ENCODE results near the gene AGMAT. TPM values are rescaled to one million over a fixed set of nuclear protein-coding genes. Genes with fewer than 3 reads are reported as not detected.
A peak's percentile ranks its signal among the peaks of the same experiment; 100 is the strongest.

The AGMAT gene
- total and polyA plus RNA-seq, 2 of the 13 experiments (the other 11 are each of a cell fraction or from before 2014, with no cell fraction given): 59.1 to 174 TPM

DNA sequence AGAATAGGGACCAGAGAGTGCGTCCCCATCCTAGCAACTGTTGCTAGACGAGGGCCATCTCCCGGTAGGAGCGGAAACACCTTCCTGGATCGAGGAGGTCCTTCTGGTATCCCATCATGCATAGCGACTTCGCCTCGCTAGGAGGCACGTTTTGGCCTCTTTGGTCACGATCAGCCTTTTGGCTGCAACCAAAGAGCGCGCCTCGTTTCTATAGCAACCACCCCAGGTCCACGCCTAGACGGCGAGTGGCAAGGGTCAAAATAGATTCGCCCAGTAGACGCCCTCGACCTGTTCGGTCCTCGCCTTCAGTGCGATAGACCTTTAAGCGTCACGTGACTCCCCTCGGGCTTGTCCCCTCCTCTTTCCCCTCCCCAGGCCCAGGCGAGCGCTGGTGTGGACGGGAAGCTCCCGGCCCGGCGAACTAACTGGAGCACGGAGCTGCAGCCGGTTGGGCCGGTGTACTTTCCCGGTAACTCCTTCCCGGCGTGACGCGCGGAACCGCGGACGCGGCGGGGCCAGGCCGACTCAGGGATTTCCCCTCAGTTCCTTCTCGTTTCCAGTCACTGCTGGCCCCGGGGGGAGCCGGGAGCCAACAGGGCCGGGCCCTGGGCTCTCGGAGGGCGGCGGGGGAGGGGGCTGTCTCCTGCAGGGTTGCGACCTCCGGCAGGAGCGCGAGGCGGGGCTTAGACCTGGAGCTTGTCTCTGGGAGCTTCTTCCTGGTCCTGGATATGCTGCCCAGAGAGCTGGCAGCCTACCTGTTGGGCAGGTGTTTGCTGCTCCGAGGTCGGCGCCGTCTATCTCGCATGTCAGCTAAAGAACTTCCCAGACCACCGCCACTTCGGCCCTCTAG is 58.1 kb downstream of the AGMAT start, which contains the start of gene DNAJC16 (continued):
- TF ChIP-seq ZSCAN9 (CRISPR knock-in tag; IDR thresholded peaks at IDR 0.05; ENCODE audit: borderline replicate concordance) (no peak; the same call in 1 of the 2 replicates), ZNF790 (CRISPR knock-in tag; IDR thresholded peaks at IDR 0.05; ENCODE audit: borderline replicate concordance) (no peak), ZBTB7B (CRISPR knock-in tag; IDR thresholded peaks at IDR 0.05) (peak; percentile 64; the same call in 1 of the 2 replicates), PCBP2 (optimal IDR thresholded peaks at IDR 0.05; ENCODE audit: low read depth, low read length, poor library complexity, severe bottlenecking) (no peak), RFX3 (CRISPR knock-in tag; IDR thresholded peaks at IDR 0.05) (peak; percentile 97), SP140L (CRISPR knock-in tag; IDR thresholded peaks at IDR 0.05; ENCODE audit: borderline replicate concordance) (no peak), NFE2L2 (IDR thresholded peaks at IDR 0.05; ENCODE audit: low read length) (no peak), TEAD2 (CRISPR knock-in tag; IDR thresholded peaks at IDR 0.05) (no peak), ZFP36 (IDR thresholded peaks at IDR 0.05; ENCODE audit: borderline replicate concordance, low read depth, low read length, partially characterized antibody) (no peak), ZNF383 (CRISPR knock-in tag; IDR thresholded peaks at IDR 0.05; ENCODE audit: borderline replicate concordance) (no peak; the same call in 1 of the 2 replicates), ZNF224 (CRISPR knock-in tag; IDR thresholded peaks at IDR 0.05) (no peak; the same call in 1 of the 2 replicates)
- TF ChIP-seq, protein P1, sequence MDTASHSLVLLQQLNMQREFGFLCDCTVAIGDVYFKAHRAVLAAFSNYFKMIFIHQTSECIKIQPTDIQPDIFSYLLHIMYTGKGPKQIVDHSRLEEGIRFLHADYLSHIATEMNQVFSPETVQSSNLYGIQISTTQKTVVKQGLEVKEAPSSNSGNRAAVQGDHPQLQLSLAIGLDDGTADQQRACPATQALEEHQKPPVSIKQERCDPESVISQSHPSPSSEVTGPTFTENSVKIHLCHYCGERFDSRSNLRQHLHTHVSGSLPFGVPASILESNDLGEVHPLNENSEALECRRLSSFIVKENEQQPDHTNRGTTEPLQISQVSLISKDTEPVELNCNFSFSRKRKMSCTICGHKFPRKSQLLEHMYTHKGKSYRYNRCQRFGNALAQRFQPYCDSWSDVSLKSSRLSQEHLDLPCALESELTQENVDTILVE (CRISPR knock-in tag; IDR thresholded peaks at IDR 0.05): peak; percentile 98
- TF ChIP-seq, protein P2, sequence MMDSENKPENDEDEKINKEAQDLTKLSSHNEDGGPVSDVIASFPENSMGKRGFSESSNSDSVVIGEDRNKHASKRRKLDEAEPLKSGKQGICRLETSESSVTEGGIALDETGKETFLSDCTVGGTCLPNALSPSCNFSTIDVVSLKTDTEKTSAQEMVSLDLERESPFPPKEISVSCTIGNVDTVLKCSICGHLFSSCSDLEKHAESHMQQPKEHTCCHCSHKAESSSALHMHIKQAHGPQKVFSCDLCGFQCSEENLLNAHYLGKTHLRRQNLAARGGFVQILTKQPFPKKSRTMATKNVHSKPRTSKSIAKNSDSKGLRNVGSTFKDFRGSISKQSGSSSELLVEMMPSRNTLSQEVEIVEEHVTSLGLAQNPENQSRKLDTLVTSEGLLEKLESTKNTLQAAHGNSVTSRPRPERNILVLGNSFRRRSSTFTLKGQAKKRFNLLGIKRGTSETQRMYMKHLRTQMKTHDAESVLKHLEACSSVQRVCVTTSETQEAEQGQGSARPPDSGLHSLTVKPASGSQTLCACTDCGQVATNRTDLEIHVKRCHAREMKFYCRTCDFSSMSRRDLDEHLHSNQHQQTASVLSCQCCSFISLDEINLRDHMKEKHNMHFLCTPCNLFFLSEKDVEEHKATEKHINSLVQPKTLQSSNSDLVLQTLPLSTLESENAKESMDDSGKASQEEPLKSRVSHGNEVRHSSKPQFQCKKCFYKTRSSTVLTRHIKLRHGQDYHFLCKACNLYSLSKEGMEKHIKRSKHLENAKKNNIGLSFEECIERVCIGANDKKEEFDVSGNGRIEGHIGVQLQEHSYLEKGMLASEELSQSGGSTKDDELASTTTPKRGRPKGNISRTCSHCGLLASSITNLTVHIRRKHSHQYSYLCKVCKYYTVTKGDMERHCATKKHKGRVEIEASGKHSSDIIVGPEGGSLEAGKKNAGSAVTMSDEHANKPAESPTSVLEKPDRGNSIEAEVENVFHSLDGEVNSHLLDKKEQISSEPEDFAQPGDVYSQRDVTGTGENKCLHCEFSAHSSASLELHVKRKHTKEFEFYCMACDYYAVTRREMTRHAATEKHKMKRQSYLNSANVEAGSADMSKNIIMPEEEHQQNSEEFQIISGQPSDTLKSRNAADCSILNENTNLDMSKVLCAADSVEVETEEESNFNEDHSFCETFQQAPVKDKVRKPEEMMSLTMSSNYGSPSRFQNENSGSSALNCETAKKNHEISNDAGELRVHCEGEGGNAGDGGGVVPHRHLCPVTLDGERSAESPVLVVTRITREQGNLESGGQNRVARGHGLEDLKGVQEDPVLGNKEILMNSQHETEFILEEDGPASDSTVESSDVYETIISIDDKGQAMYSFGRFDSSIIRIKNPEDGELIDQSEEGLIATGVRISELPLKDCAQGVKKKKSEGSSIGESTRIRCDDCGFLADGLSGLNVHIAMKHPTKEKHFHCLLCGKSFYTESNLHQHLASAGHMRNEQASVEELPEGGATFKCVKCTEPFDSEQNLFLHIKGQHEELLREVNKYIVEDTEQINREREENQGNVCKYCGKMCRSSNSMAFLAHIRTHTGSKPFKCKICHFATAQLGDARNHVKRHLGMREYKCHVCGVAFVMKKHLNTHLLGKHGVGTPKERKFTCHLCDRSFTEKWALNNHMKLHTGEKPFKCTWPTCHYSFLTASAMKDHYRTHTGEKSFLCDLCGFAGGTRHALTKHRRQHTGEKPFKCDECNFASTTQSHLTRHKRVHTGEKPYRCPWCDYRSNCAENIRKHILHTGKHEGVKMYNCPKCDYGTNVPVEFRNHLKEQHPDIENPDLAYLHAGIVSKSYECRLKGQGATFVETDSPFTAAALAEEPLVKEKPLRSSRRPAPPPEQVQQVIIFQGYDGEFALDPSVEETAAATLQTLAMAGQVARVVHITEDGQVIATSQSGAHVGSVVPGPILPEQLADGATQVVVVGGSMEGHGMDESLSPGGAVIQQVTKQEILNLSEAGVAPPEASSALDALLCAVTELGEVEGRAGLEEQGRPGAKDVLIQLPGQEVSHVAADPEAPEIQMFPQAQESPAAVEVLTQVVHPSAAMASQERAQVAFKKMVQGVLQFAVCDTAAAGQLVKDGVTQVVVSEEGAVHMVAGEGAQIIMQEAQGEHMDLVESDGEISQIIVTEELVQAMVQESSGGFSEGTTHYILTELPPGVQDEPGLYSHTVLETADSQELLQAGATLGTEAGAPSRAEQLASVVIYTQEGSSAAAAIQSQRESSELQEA (CRISPR knock-in tag; IDR thresholded peaks at IDR 0.05; ENCODE audit: not compliant biosample characterization): peak; percentile 76
- TF ChIP-seq, protein P3, sequence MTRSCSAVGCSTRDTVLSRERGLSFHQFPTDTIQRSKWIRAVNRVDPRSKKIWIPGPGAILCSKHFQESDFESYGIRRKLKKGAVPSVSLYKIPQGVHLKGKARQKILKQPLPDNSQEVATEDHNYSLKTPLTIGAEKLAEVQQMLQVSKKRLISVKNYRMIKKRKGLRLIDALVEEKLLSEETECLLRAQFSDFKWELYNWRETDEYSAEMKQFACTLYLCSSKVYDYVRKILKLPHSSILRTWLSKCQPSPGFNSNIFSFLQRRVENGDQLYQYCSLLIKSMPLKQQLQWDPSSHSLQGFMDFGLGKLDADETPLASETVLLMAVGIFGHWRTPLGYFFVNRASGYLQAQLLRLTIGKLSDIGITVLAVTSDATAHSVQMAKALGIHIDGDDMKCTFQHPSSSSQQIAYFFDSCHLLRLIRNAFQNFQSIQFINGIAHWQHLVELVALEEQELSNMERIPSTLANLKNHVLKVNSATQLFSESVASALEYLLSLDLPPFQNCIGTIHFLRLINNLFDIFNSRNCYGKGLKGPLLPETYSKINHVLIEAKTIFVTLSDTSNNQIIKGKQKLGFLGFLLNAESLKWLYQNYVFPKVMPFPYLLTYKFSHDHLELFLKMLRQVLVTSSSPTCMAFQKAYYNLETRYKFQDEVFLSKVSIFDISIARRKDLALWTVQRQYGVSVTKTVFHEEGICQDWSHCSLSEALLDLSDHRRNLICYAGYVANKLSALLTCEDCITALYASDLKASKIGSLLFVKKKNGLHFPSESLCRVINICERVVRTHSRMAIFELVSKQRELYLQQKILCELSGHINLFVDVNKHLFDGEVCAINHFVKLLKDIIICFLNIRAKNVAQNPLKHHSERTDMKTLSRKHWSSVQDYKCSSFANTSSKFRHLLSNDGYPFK (CRISPR knock-in tag; IDR thresholded peaks at IDR 0.05; ENCODE audit: borderline replicate concordance): peak; percentile 94; the same call in 1 of the 2 replicates
